Measurements from ENCODE around the gene PIGR. TPM values are rescaled to one million over a fixed set of nuclear protein-coding genes. Genes with fewer than 3 reads are reported as not detected.

PIGR gene
- total RNA-seq, 1 experiment from 2014 or later = not detected

- DNase-seq (ENCODE audit: low read depth) = no peak
Observed at GRCh38 chr1:206909883-206910318, 36.4 kb downstream of the PIGR start.

- no peak for DNase-seq (ENCODE audit: low read depth)
Observed at GRCh38 chr1:206909161-206909882, 36.9 kb downstream of the PIGR start.

- no peak for DNase-seq (ENCODE audit: low read depth)
Observed at GRCh38 chr1:206908038-206908437, 38.2 kb downstream of the PIGR start.

GRCh38 chr1:206907304-206907991 lies 38.8 kb downstream of the PIGR start:
- DNase-seq (ENCODE audit: low read depth) = peak; percentile 57

GRCh38 chr1:206905295-206906164 lies 40.7 kb downstream of the PIGR start:
- DNase-seq (ENCODE audit: low read depth) = peak; percentile 98

GRCh38 chr1:206904423-206905142 lies 41.7 kb downstream of the PIGR start:
- DNase-seq (ENCODE audit: low read depth) = no peak

- peak; percentile 66 for DNase-seq (ENCODE audit: low read depth)
Observed at GRCh38 chr1:206903687-206904086, 42.6 kb downstream of the PIGR start.

- DNase-seq (ENCODE audit: low read depth) = no peak
Observed at GRCh38 chr1:206902702-206903101, 43.6 kb downstream of the PIGR start.

- DNase-seq (ENCODE audit: low read depth) = no peak
Observed at GRCh38 chr1:206901944-206902343, 44.3 kb downstream of the PIGR start.

- no peak for DNase-seq (ENCODE audit: low read depth)
Observed at GRCh38 chr1:206900149-206900548, 46.1 kb downstream of the PIGR start.

- peak; percentile 56 for DNase-seq (ENCODE audit: low read depth)
Observed at GRCh38 chr1:206899717-206900116, 46.5 kb downstream of the PIGR start.

GRCh38 chr1:206898915-206899431 lies 47.3 kb downstream of the PIGR start:
- DNase-seq (ENCODE audit: low read depth) = no peak

- DNase-seq (ENCODE audit: low read depth) = peak; percentile 79
Observed at GRCh38 chr1:206898089-206898914, 48.0 kb downstream of the PIGR start.

GRCh38 chr1:206897175-206897574 lies 49.1 kb downstream of the PIGR start, which contains the start of gene IL24:
Gene IL24 (plus strand): TSS chr1:206897443. CDS start chr1:206897833, 390 bp downstream.
- DNase-seq (ENCODE audit: low read depth) = no peak

- DNase-seq (ENCODE audit: low read depth) = no peak
Observed at GRCh38 chr1:206896261-206896660, 50.0 kb downstream of the PIGR start.

- peak; percentile 89 for DNase-seq (ENCODE audit: low read depth)
Observed at GRCh38 chr1:206895837-206896242, 50.4 kb downstream of the PIGR start.

GRCh38 chr1:206895325-206895724 lies 50.9 kb downstream of the PIGR start:
- DNase-seq (ENCODE audit: low read depth) = no peak

GRCh38 chr1:206893380-206893779 lies 52.9 kb downstream of the PIGR start:
- DNase-seq (ENCODE audit: low read depth) = no peak

GRCh38 chr1:206892351-206892984 lies 53.8 kb downstream of the PIGR start:
- peak; percentile 49 for DNase-seq (ENCODE audit: low read depth)

GRCh38 chr1:206891412-206891811 lies 54.9 kb downstream of the PIGR start:
- DNase-seq (ENCODE audit: low read depth) = peak; percentile 30
